Brain microvascular endothelial cell (primary cell): ENCODE data around the gene SPOCK3.

Experiments used
- DNase-seq: peaks from one replicate; pipeline ENCODE4 v3.0.0-alpha.2; 2020
- H3K27ac ChIP-seq: fragments of 250-450 bp; sonication (Bioruptor Pico); 2 replicates; pipeline ENCODE4 v1.5.1; 2020; ENCODE audit warnings: mild to moderate bottlenecking, moderate library complexity
- H3K27me3 ChIP-seq: fragments of 250-450 bp; sonication (Bioruptor Pico); replicated peaks from 2 replicates; pipeline ENCODE4 v1.5.1; 2020; ENCODE audit warnings: mild to moderate bottlenecking
- H3K36me3 ChIP-seq: fragments of 250-450 bp; sonication (Bioruptor Pico); replicated peaks from 2 replicates; pipeline ENCODE4 v1.5.1; 2020; ENCODE audit warnings: mild to moderate bottlenecking
- H3K4me3 ChIP-seq: 2 replicates; pipeline ENCODE4 v1.5.1; 2011; ENCODE audit warnings: low read depth, mild to moderate bottlenecking, control low read depth, low read length, moderate library complexity
- in situ Hi-C: cut with HindIII; loops from 2 replicates; pipeline ENCODE4 v1.10.0; 2017; ENCODE audit warnings: low sequenced_read_pairs, low pct_ligation_motif_present
- TF ChIP-seq, protein P1 (sequence below): IDR thresholded peaks from 2 replicates; pipeline ENCODE4 v1.5.1; 2011; ENCODE audit warnings: low read depth, mild to moderate bottlenecking, moderate library complexity, low read length, control low read depth, inconsistent platforms; ENCODE audit errors: missing control alignments

The SPOCK3 gene

DNA sequence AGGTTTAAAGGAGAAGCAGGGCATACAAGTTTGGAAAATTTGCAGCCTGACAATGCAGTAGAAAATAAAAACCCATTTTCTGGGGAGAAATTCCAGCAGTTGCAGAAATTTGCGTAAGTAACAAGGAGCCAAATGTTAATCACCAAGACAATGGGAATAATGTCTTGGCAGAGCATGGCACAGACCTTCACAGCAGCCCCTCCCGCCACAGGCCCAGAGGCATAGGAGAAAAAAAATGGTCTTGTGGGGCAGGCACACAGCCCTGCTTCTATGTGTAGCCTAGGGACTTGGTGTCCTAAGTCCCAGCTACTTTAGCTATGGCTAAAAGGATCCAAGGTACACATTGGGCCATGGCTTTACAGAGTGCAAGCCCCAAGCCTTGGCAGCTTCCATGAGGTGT is 65.7 kb downstream of the SPOCK3 start:
- Histone ChIP-seq H3K27ac (no peak overlapping the region), H3K4me3 (no peak overlapping the region), H3K36me3 (no peaks in the 10 kb centered on the region), H3K27me3 (no peaks in the 10 kb centered on the region)
- in situ Hi-C loops: no loop called here
- DNase-seq: no peak
- TF ChIP-seq, protein P1, sequence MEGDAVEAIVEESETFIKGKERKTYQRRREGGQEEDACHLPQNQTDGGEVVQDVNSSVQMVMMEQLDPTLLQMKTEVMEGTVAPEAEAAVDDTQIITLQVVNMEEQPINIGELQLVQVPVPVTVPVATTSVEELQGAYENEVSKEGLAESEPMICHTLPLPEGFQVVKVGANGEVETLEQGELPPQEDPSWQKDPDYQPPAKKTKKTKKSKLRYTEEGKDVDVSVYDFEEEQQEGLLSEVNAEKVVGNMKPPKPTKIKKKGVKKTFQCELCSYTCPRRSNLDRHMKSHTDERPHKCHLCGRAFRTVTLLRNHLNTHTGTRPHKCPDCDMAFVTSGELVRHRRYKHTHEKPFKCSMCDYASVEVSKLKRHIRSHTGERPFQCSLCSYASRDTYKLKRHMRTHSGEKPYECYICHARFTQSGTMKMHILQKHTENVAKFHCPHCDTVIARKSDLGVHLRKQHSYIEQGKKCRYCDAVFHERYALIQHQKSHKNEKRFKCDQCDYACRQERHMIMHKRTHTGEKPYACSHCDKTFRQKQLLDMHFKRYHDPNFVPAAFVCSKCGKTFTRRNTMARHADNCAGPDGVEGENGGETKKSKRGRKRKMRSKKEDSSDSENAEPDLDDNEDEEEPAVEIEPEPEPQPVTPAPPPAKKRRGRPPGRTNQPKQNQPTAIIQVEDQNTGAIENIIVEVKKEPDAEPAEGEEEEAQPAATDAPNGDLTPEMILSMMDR: no peak

DNA sequence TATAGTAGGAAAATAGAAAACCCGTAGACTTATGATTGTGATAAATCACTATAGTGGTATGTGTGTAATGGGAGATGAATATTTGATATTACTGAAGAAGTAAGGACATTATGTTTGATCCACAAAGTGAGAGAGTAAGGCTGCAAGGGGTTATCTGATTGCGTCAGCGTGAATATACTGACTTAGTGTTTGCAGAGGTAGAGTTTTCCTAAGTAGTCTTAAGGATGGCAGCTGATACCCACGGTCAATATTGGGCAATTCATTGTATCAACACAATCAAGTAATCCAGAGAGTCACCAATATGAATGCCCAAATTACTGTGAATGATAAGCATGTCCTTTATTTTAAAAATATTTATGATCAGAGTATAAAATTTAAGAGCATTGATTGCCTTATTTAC is 83.7 kb downstream of the SPOCK3 start:
- TF ChIP-seq, protein P1: no peak
- no peak overlapping the region for H3K27ac ChIP-seq
- in situ Hi-C loops: no loop called here
- no peak overlapping the region for H3K4me3 ChIP-seq
- no peaks in the 10 kb centered on the region for H3K27me3 ChIP-seq
- H3K36me3 ChIP-seq: no peaks in the 10 kb centered on the region
- no peak for DNase-seq

DNA sequence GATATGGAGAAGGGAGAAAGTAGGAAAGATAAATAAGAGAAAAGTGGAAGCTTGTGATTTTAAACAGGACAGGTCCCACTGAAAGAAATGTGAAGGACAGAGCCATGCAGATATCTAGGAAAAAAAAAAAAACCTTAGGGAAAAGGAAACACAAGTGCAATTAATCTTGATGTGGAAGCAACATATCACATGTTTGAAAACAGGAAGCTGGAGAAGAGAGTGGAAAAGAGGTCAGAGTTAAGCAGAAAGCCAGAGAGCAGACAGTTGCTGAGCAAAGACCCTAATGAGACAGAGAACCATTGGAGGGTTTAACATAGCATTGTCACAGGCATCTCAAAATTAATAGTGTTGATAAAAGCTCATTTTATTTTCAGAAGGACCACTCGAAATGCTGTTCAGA is 89.7 kb downstream of the SPOCK3 start:
- H3K36me3 ChIP-seq: no peaks in the 10 kb centered on the region
- no peak for DNase-seq
- in situ Hi-C loops: no loop called here
- no peak overlapping the region for H3K4me3 ChIP-seq
- TF ChIP-seq, protein P1: no peak
- H3K27ac ChIP-seq: no peak overlapping the region
- H3K27me3 ChIP-seq: no peaks in the 10 kb centered on the region

DNA sequence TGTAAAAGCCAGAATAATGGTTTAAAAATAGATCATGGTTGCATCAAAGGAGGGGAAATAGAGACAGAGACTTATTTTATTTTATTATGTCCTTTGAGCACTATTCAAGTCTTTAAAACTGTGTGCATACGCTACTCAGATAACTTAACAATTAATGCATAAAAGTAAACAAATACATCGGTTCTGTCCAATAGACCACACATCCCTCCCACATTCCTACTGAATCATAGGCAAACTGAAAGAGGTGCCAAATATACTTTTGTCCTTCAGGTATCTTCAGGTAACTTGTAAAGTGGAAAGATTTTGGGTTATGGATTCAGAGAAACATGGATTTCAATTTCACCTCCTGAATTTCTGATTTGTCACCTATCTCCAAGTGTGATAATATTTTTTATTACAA is 91.3 kb downstream of the SPOCK3 start:
- DNase-seq: no peak
- in situ Hi-C loops: no loop called here
- TF ChIP-seq, protein P1: no peak
- Histone ChIP-seq H3K27ac (no peak overlapping the region), H3K4me3 (no peak overlapping the region), H3K36me3 (no peaks in the 10 kb centered on the region), H3K27me3 (no peaks in the 10 kb centered on the region)

DNA sequence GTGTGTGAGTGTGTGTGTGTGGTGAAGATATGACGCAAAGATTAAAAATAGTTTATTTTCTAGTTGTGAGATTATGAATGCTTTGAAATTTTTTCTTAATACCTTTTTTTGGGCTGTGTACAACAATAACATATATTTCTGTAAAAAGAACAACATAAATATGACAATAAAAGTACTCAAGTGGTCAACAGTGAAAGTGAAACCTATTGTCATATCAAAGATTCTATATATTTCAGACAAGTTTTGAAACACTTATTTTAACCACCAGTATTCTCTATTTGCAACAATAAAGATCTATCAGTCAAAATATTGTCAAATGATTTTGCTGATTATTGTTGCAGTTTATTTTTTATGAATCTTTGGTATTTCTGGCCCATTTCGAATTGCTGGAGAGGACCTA is 98.0 kb downstream of the SPOCK3 start:
- no peak for DNase-seq
- no peak overlapping the region for H3K27ac ChIP-seq
- in situ Hi-C loops: no loop called here
- TF ChIP-seq, protein P1: no peak
- no peaks in the 10 kb centered on the region for H3K27me3 ChIP-seq
- H3K36me3 ChIP-seq: no peaks in the 10 kb centered on the region
- H3K4me3 ChIP-seq: no peak overlapping the region

DNA sequence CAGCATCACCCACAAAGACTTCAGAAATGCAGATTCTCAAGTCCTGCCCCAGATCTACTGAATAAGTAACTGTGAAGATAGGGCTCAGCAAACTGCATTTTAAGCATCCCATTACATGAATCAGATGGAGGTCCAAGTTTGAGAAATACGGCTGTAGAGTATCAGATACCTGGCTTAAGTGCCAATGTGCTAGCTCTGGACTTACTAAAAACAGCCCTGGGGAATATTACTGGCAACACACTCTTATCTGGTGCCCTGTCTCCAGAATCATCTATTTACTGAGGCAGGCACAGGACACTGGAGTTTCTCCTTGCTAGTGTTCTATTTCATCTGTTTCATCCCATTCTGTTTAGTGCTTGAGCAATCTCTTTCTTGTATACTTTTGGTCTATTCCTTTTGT is 105.1 kb downstream of the SPOCK3 start:
- in situ Hi-C loops: no loop called here
- H3K27me3 ChIP-seq: no peaks in the 10 kb centered on the region
- no peak for DNase-seq
- no peaks in the 10 kb centered on the region for H3K36me3 ChIP-seq
- H3K4me3 ChIP-seq: no peak overlapping the region
- TF ChIP-seq, protein P1: no peak
- no peak overlapping the region for H3K27ac ChIP-seq
